Fibroblast of lung (primary cell): Measurements from ENCODE around the gene ISLR2. TPM values are rescaled to one million over a fixed set of nuclear protein-coding genes. Genes with fewer than 3 reads are reported as not detected.

Experiments
- DNase-seq, 2 donors: peaks; one replicate each; pipeline versions ENCODE4 v3.0.0 to v3.0.0-alpha.2; 2010; ENCODE audit warnings: low read depth in 2 of 2
- H2AFZ ChIP-seq: 2 replicates; pipeline ENCODE4 v1.5.1; 2012; ENCODE audit warnings: low read length, control low read depth, inconsistent platforms
- H3K27ac ChIP-seq: 2 replicates; pipeline ENCODE4 v1.5.1; 2011; ENCODE audit warnings: low read length, control low read depth; ENCODE audit not compliant: insufficient read depth
- H3K27me3 ChIP-seq: 2 replicates; pipeline ENCODE4 v1.5.1; 2011; ENCODE audit warnings: mild to moderate bottlenecking, low read length; ENCODE audit not compliant: control insufficient read depth, insufficient read depth
- H3K36me3 ChIP-seq: 2 replicates; pipeline ENCODE4 v1.5.1; 2011; ENCODE audit warnings: low read length; ENCODE audit not compliant: control insufficient read depth, insufficient read depth
- H3K4me1 ChIP-seq: 2 replicates; pipeline ENCODE4 v1.5.1; 2011; ENCODE audit warnings: low read length; ENCODE audit not compliant: control insufficient read depth, insufficient read depth; ENCODE audit errors: extremely low read depth
- H3K4me2 ChIP-seq: 2 replicates; pipeline ENCODE4 v1.5.1; 2011; ENCODE audit warnings: low read length, control low read depth; ENCODE audit not compliant: insufficient read depth; ENCODE audit errors: extremely low read depth
- H3K4me3 ChIP-seq, 4 experiments: fragments of 200-600 bp in 1 of 4; sonication (generic) in 1 of 4; replicated peaks in 1 of 4; 2 replicates each; pipeline ENCODE4 v1.5.1; 2011 to 2016; ENCODE audit warnings: low read length in 4 of 4, low read depth in 3 of 4, mild to moderate bottlenecking in 3 of 4, control low read depth in 2 of 4, inconsistent platforms in 1 of 4, mixed read lengths in 1 of 4; ENCODE audit not compliant: insufficient read depth in 1 of 4; ENCODE audit errors: control extremely low read depth in 1 of 4
- H3K79me2 ChIP-seq: 2 replicates; pipeline ENCODE4 v1.5.1; 2012; ENCODE audit warnings: mild to moderate bottlenecking, low read length, inconsistent platforms; ENCODE audit not compliant: control insufficient read depth, insufficient read depth
- H3K9ac ChIP-seq: 2 replicates; pipeline ENCODE4 v1.5.1; 2011; ENCODE audit warnings: mild to moderate bottlenecking, low read length, control low read depth; ENCODE audit not compliant: insufficient read depth
- H3K9me3 ChIP-seq: 2 replicates; pipeline ENCODE4 v1.5.1; 2012; ENCODE audit warnings: low read depth, low read length; ENCODE audit not compliant: control insufficient read depth, insufficient read depth
- H4K20me1 ChIP-seq: 2 replicates; pipeline ENCODE4 v1.5.1; 2011; ENCODE audit warnings: low read length; ENCODE audit not compliant: control insufficient read depth, insufficient read depth; ENCODE audit errors: extremely low read depth
- CTCF ChIP-seq, 2 donors: IDR thresholded peaks in 1 of 2; conservative IDR thresholded peaks in 1 of 2; 1 replicate in 1 of 2; 2 replicates in 1 of 2; pipeline ENCODE4 v1.5.1; 2011 to 2012; ENCODE audit warnings: low read length in 2 of 2, control low read depth in 1 of 2, inconsistent platforms in 1 of 2, low read depth in 1 of 2, mild to moderate bottlenecking in 1 of 2
- EZH2 ChIP-seq: IDR thresholded peaks from 2 replicates; pipeline ENCODE4 v1.5.1; 2012; ENCODE audit warnings: low read length, control low read depth, mild to moderate bottlenecking; ENCODE audit errors: missing control alignments
- polyA plus RNA-seq, 2 donors: library from polyadenylated mRNA; depleted of rRNA in 1 of 2; stranded (reverse) in 1 of 2; unstranded in 1 of 2; fragments of >200 nt; gene quantifications; 2 replicates each; pipeline ENCODE4 v1.2.1, GENCODE V29; 2011 to 2012; ENCODE audit warnings: missing spikeins in 1 of 2
- total RNA-seq: library from RNA; depleted of rRNA; stranded (reverse); fragments of >200 nt; gene quantifications from 2 replicates; pipeline ENCODE4 v1.2.1, GENCODE V29; 2014

The ISLR2 gene
- total and polyA plus RNA-seq, 2 donors (not counting 1 experiment from before 2014, with no cell fraction given) = not detected

DNA sequence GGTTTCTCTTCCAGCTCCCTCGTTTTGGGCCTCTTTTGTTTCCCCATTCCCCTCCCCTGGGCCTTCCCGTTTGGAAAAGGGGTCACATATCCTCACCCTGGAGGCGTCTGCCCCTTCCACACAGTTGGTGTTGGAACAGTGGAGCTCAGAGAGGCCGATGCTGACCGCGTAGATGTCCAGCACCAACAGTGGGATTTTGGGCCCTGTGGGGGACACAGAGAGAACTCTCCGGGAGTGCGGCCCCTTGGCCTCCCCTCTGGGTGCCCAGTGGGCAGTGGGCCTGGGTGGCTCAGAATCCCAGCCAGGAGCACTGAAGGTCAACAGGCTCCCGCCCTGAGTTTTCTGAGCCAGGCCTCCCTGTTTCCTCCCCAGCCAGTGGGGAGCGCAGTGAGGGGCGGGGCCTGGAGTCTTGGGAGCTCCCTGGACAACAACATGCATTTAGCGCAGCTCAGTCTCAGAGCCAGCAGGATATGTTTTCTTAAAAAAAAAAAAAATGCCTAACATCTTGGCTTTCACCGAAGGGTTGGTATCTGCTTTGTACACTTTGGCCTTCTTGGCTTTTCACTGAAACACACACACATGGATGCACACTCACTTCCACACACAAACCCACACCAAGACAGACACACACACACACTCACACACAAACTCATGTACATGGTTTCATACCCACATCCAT is 42.5 kb downstream of the ISLR2 start:
- Histone ChIP-seq H4K20me1 (no peaks in the 10 kb centered on the region), H2AFZ (peak overlapping the region; percentile 33), H3K4me1 (peaks cover 23% of the 10 kb centered on the region), H3K79me2 (no peaks in the 10 kb centered on the region), H3K27ac (no peak overlapping the region), H3K36me3 (no peaks in the 10 kb centered on the region), H3K4me2 (peak overlapping the region; percentile 51), H3K9ac (no peak overlapping the region), H3K27me3 (peaks cover 5% of the 10 kb centered on the region), H3K9me3 (no peaks in the 10 kb centered on the region), H3K4me3 (peak overlapping the region in 1 of 4 experiments; percentile 61)
- DNase-seq = peak; percentile 35 to 59
- TF ChIP-seq CTCF (conservative IDR thresholded peaks at IDR 0.05 in 1 of 2, IDR thresholded peaks at IDR 0.05 in 1 of 2; ENCODE audit: low read depth in 1 of 2, low read length in 2 of 2) (no peak), EZH2 (no peak)

DNA sequence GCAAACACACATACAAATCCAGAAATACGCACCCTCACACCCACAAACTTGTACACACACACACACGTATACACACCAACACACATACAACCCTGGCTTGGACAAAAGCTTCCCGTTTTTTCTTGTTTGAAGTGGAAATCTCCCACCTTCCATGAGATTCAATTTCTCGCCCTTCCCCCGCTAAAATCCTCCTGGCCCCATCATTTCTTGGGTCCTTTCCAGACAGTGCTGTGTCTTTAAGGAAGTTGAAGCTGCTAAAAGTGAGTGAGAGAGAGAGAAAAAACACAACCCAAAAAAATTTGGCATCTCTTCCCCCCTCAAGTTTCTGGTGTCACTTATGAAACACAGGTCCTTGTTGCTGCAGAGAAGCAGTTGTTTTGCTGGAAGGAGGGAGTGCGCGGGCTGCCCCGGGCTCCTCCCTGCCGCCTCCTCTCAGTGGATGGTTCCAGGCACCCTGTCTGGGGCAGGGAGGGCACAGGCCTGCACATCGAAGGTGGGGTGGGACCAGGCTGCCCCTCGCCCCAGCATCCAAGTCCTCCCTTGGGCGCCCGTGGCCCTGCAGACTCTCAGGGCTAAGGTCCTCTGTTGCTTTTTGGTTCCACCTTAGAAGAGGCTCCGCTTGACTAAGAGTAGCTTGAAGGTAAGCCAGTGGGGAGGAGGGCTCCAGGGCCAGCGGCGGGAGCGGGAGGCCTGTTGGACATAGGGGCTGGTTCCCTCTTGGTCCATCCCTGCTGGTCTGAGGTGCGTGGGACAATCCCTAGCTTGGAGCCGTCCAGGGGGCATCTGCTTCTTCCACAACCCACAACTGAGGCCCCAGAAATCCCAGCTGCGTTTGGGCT is 43.2 kb downstream of the ISLR2 start, which contains the start of gene ISLR:
TSS of gene ISLR (plus strand) at position 331 of the 839 bp plus-strand sequence. CDS start 1,149 bp downstream, outside the sequence.
- H3K4me2 ChIP-seq = peak within 1 kb of the TSS; percentile 51
- H3K9ac ChIP-seq = peak within 1 kb of the TSS; percentile 4
- H3K27ac ChIP-seq = peak within 1 kb of the TSS; percentile 32

More for the DNA sequence above, 43.2 kb downstream of the ISLR2 start, which contains the start of gene ISLR:
- H2AFZ ChIP-seq = peak within 1 kb of the TSS; percentile 41
- H3K36me3 ChIP-seq = no peaks in the 10 kb centered on the region
- no peaks in the 10 kb centered on the region for H4K20me1 ChIP-seq
- H3K9me3 ChIP-seq = no peaks in the 10 kb centered on the region
- peak; percentile 34 to 76 for DNase-seq
- peaks cover 2% of the 10 kb centered on the region for H3K27me3 ChIP-seq
- no peaks in the 10 kb centered on the region for H3K79me2 ChIP-seq
- H3K4me1 ChIP-seq = peaks cover 27% of the 10 kb centered on the region
- no peak for TF ChIP-seq EZH2
- TF ChIP-seq CTCF (conservative IDR thresholded peaks at IDR 0.05 in 1 of 2, IDR thresholded peaks at IDR 0.05 in 1 of 2; ENCODE audit: low read depth in 1 of 2, low read length in 2 of 2) = no peak
- peak within 1 kb of the TSS in 3 of 4 experiments; percentile 14 to 61 (median 17) for H3K4me3 ChIP-seq
